Right hindlimb (tissue), 1 donor: ENCODE measurements around the gene NDUFA13.

ENCODE experiments used
- DNase-seq: peaks from one replicate; pipeline ENCODE4 v3.0.0-alpha.2; 2018

NDUFA13 gene

GRCh38 chr19:19549804-19550464, 33.9 kb downstream of the NDUFA13 start:
- DNase-seq = no peak

GRCh38 chr19:19550485-19550929, 34.5 kb downstream of the NDUFA13 start:
- peak; percentile 85 for DNase-seq

GRCh38 chr19:19550972-19551852, 35.2 kb downstream of the NDUFA13 start:
- DNase-seq = peak; percentile 64

GRCh38 chr19:19551853-19552192, 35.8 kb downstream of the NDUFA13 start:
- DNase-seq = peak; percentile 79

GRCh38 chr19:19552798-19553197, 36.8 kb downstream of the NDUFA13 start:
- DNase-seq = peak; percentile 46

- DNase-seq = no peak
Measured at GRCh38 chr19:19553670-19554069, 37.6 kb downstream of the NDUFA13 start.

- DNase-seq = peak; percentile 52
Measured at GRCh38 chr19:19554074-19555023, 38.3 kb downstream of the NDUFA13 start.

GRCh38 chr19:19558055-19558454, 42.0 kb downstream of the NDUFA13 start:
- DNase-seq = no peak

- no peak for DNase-seq
Measured at GRCh38 chr19:19558636-19559035, 42.6 kb downstream of the NDUFA13 start.

- no peak for DNase-seq
Measured at GRCh38 chr19:19559931-19560330, 43.9 kb downstream of the NDUFA13 start.

GRCh38 chr19:19561946-19562664, 46.1 kb downstream of the NDUFA13 start:
- no peak for DNase-seq

- no peak for DNase-seq
Measured at GRCh38 chr19:19562665-19563347, 46.8 kb downstream of the NDUFA13 start.

GRCh38 chr19:19563348-19563848, 47.4 kb downstream of the NDUFA13 start:
- DNase-seq = no peak

- DNase-seq = no peak
Measured at GRCh38 chr19:19566306-19566705, 50.3 kb downstream of the NDUFA13 start.

- no peak for DNase-seq
Measured at GRCh38 chr19:19567391-19567790, 51.4 kb downstream of the NDUFA13 start.

- no peak for DNase-seq
Measured at GRCh38 chr19:19568802-19569756, 53.1 kb downstream of the NDUFA13 start.

- no peak for DNase-seq
Measured at GRCh38 chr19:19570571-19570970, 54.5 kb downstream of the NDUFA13 start.

- no peak for DNase-seq
Measured at GRCh38 chr19:19571071-19571786, 55.2 kb downstream of the NDUFA13 start.

GRCh38 chr19:19575411-19575810, 59.4 kb downstream of the NDUFA13 start:
- no peak for DNase-seq
